HG03521 (cell line): ENCODE results near the gene CRY2.

Source experiments
- ATAC-seq: cut with Tn5 transposase; IDR thresholded peaks from one replicate; pipeline ENCODE4 v1.9.1; 2021; ENCODE audit warnings: mild to moderate bottlenecking, moderate library complexity; ENCODE audit not compliant: unreplicated experiment

Gene CRY2

GRCh38 chr11:45915446-45915845, 68.2 kb downstream of the CRY2 start:
- ATAC-seq, result no peak

GRCh38 chr11:45917286-45917622, 70.0 kb downstream of the CRY2 start:
- ATAC-seq, result no peak

- ATAC-seq, result peak; percentile 91
These were observed 70.5 kb downstream of the CRY2 start, which contains the start of gene PEX16 for GRCh38 chr11:45917623-45918330. PEX16 (minus strand) TSS chr11:45917877; CDS start chr11:45917811, 66 bp downstream.

- ATAC-seq, result peak; percentile 24
These were observed 71.2 kb downstream of the CRY2 start for GRCh38 chr11:45918331-45918941.

- ATAC-seq, result no peak
These were observed 71.8 kb downstream of the CRY2 start for GRCh38 chr11:45918962-45919675.

GRCh38 chr11:45919806-45920530, 72.7 kb downstream of the CRY2 start:
- no peak for ATAC-seq

GRCh38 chr11:45920531-45921477, 73.5 kb downstream of the CRY2 start:
- ATAC-seq, result no peak

GRCh38 chr11:45921561-45922424, 74.5 kb downstream of the CRY2 start:
- no peak for ATAC-seq

GRCh38 chr11:45922425-45923082, 75.3 kb downstream of the CRY2 start, which contains the start of gene LARGE2:
LARGE2 (plus strand) TSS chr11:45922656; CDS start chr11:45922883, 227 bp downstream.
- ATAC-seq, result no peak

- ATAC-seq, result no peak
These were observed 77.0 kb downstream of the CRY2 start for GRCh38 chr11:45924036-45924915.

- no peak for ATAC-seq
These were observed 77.7 kb downstream of the CRY2 start for GRCh38 chr11:45924927-45925326.

GRCh38 chr11:45925550-45925949, 78.3 kb downstream of the CRY2 start:
- no peak for ATAC-seq

- no peak for ATAC-seq
These were observed 78.7 kb downstream of the CRY2 start for GRCh38 chr11:45926001-45926401.

GRCh38 chr11:45926536-45927331, 79.5 kb downstream of the CRY2 start:
- ATAC-seq, result no peak

GRCh38 chr11:45927332-45927683, 80.0 kb downstream of the CRY2 start:
- no peak for ATAC-seq

GRCh38 chr11:45927684-45928413, 80.6 kb downstream of the CRY2 start:
- ATAC-seq, result no peak
